Thyroid gland (tissue), 4 donors: ENCODE data around the gene ZZZ3.

Source experiments
- POLR2A ChIP-seq, 2 donors: fragments of 450-650 bp; IDR thresholded peaks; one replicate each; pipeline ENCODE4 v1.6.1; 2017; ENCODE audit warnings: antibody characterized with exemption in 2 of 2, mild to moderate bottlenecking in 2 of 2, moderate library complexity in 1 of 2
- TF ChIP-seq, protein P1 (sequence below), 6 experiments: fragments of 200-600 bp in 3 of 6; fragments of 450-650 bp in 3 of 6; sonication (generic) in 3 of 6; IDR thresholded peaks; one replicate each; pipeline ENCODE4 v1.5.1; 2016 to 2019; ENCODE audit warnings: antibody characterized with exemption in 6 of 6, mild to moderate bottlenecking in 2 of 6, inconsistent platforms in 1 of 6, moderate library complexity in 1 of 6

GRCh38 chr1:77658271-77658670 is 24.2 kb downstream of the ZZZ3 start:
- TF ChIP-seq, protein P1, sequence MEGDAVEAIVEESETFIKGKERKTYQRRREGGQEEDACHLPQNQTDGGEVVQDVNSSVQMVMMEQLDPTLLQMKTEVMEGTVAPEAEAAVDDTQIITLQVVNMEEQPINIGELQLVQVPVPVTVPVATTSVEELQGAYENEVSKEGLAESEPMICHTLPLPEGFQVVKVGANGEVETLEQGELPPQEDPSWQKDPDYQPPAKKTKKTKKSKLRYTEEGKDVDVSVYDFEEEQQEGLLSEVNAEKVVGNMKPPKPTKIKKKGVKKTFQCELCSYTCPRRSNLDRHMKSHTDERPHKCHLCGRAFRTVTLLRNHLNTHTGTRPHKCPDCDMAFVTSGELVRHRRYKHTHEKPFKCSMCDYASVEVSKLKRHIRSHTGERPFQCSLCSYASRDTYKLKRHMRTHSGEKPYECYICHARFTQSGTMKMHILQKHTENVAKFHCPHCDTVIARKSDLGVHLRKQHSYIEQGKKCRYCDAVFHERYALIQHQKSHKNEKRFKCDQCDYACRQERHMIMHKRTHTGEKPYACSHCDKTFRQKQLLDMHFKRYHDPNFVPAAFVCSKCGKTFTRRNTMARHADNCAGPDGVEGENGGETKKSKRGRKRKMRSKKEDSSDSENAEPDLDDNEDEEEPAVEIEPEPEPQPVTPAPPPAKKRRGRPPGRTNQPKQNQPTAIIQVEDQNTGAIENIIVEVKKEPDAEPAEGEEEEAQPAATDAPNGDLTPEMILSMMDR (IDR thresholded peaks at IDR 0.05): no peak
- no peak for TF ChIP-seq POLR2A (IDR thresholded peaks at IDR 0.05)
